Kidney (tissue), 14 donors: ENCODE data around the gene ZMYND10. TPM values are rescaled to one million over a fixed set of nuclear protein-coding genes. Genes with fewer than 3 reads are reported as not detected.
A peak's percentile ranks its signal among the peaks of the same experiment; 100 is the strongest.

Experiments used
- DNase-seq, 5 donors: peaks; one replicate each; pipeline ENCODE4 v3.0.0-alpha.2; 2013 to 2020
- FAIRE-seq: peaks from 2 replicates; lab custom pipeline; 2012; peaks lifted over from hg19 to GRCh38; lab: Jason Lieb, UNC
- H3K27ac ChIP-seq, 2 donors: one replicate each; pipeline ENCODE4 v1.7.0; 2013; ENCODE audit warnings: low read depth in 2 of 2, low read length in 2 of 2, inconsistent platforms in 1 of 2
- H3K27me3 ChIP-seq: one replicate; pipeline ENCODE4 v1.7.1; 2013; ENCODE audit warnings: low read length, inconsistent platforms; ENCODE audit not compliant: control insufficient read depth, insufficient read depth
- H3K36me3 ChIP-seq, 3 donors: one replicate each; pipeline versions ENCODE4 v1.7.0 to v1.7.1; 2013; ENCODE audit warnings: low read length in 3 of 3, control low read depth in 1 of 3, inconsistent platforms in 1 of 3; ENCODE audit not compliant: insufficient read depth in 3 of 3, control insufficient read depth in 2 of 3
- H3K4me1 ChIP-seq, 3 donors: one replicate each; pipeline versions ENCODE4 v1.7.0 to v1.7.1; 2013; ENCODE audit warnings: low read length in 3 of 3, inconsistent platforms in 1 of 3, low read depth in 1 of 3; ENCODE audit not compliant: control insufficient read depth in 2 of 3, insufficient read depth in 2 of 3
- H3K4me3 ChIP-seq, 3 donors: one replicate each; pipeline versions ENCODE4 v1.7.0 to v1.8.1; 2013; ENCODE audit warnings: low read length in 3 of 3, control low read depth in 1 of 3, inconsistent platforms in 1 of 3
- H3K9ac ChIP-seq, 3 donors: one replicate each; pipeline versions ENCODE4 v1.7.0 to v1.7.1; 2013; ENCODE audit warnings: low read length in 3 of 3, control low read depth in 1 of 3, inconsistent platforms in 1 of 3
- H3K9me3 ChIP-seq, 3 donors: one replicate each; pipeline versions ENCODE4 v1.7.0 to v1.7.1; 2013; ENCODE audit warnings: low read length in 3 of 3, control low read depth in 1 of 3, inconsistent platforms in 1 of 3; ENCODE audit not compliant: control insufficient read depth in 2 of 3, insufficient read depth in 1 of 3
- intact Hi-C: fragments of 100-400 bp; cut with DNase I; formaldehyde crosslinking; loops from one replicate; pipeline ENCODE4 v1.11.1; 2022
- polyA plus RNA-seq: library from polyadenylated mRNA; stranded (reverse); fragments of 350-450 nt; fragmentation: Illumina TruSeq; extraction: RNeasy Lipid Tissue Mini Kit (QIAGEN cat#74804); gene quantifications from one replicate; pipeline ENCODE4 v1.2.3, GENCODE V29; 2014; ENCODE audit warnings: low read depth, low replicate concordance; ENCODE audit not compliant: insufficient read depth
- total RNA-seq: library from RNA; stranded (reverse); fragmentation: NEBNext Ultra II Directional; extraction: Animal tissue kit (Norgen Biotek cat#: 25700); gene quantifications from one replicate; pipeline ENCODE4 v1.2.1, GENCODE V29; 2021
- TF ChIP-seq, protein P1 (sequence below): IDR thresholded peaks from 3 replicates; pipeline ENCODE4 v1.5.1; 2012; ENCODE audit warnings: mild to moderate bottlenecking, moderate library complexity, borderline replicate concordance; ENCODE audit not compliant: insufficient read depth; ENCODE audit errors: extremely low read depth
- donor health status: control.
- donor health status: control.
- donor health status: control.
- donor health status: control.
- donor health status: control.
- donor health status: DM: yes; HTN: yes; CAD: no.
- donor health status: Normal renal cell carcinoma (clear cell type).

The ZMYND10 gene
- total and polyA plus RNA-seq, 2 donors from 2014 or later = 10.0 to 14.2 TPM

GRCh38 chr3:50347187-50347813, 1.8 kb upstream of the ZMYND10 start:
- Histone ChIP-seq H3K9ac (no peak overlapping the region), H3K4me1 (peaks cover 0 to 33% (median 14%) of the 10 kb centered on the region in 3 donors), H3K9me3 (no peaks in the 10 kb centered on the region), H3K4me3 (peak overlapping the region in 1 of 3 donors; percentile 11), H3K36me3 (peaks cover 0 to 4% (median 4%) of the 10 kb centered on the region in 3 donors), H3K27me3 (no peaks in the 10 kb centered on the region), H3K27ac (no peak overlapping the region)
- intact Hi-C loops = loop anchor here (5.0 kb wide), 1 partner anchor 195 kb away; no protein-coding TSS in a partner anchor
- FAIRE-seq (peak; percentile 85), DNase-seq (peak; percentile 82 to 90 (median 85))
- TF ChIP-seq, protein P1, sequence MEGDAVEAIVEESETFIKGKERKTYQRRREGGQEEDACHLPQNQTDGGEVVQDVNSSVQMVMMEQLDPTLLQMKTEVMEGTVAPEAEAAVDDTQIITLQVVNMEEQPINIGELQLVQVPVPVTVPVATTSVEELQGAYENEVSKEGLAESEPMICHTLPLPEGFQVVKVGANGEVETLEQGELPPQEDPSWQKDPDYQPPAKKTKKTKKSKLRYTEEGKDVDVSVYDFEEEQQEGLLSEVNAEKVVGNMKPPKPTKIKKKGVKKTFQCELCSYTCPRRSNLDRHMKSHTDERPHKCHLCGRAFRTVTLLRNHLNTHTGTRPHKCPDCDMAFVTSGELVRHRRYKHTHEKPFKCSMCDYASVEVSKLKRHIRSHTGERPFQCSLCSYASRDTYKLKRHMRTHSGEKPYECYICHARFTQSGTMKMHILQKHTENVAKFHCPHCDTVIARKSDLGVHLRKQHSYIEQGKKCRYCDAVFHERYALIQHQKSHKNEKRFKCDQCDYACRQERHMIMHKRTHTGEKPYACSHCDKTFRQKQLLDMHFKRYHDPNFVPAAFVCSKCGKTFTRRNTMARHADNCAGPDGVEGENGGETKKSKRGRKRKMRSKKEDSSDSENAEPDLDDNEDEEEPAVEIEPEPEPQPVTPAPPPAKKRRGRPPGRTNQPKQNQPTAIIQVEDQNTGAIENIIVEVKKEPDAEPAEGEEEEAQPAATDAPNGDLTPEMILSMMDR = peak; percentile 69

DNA sequence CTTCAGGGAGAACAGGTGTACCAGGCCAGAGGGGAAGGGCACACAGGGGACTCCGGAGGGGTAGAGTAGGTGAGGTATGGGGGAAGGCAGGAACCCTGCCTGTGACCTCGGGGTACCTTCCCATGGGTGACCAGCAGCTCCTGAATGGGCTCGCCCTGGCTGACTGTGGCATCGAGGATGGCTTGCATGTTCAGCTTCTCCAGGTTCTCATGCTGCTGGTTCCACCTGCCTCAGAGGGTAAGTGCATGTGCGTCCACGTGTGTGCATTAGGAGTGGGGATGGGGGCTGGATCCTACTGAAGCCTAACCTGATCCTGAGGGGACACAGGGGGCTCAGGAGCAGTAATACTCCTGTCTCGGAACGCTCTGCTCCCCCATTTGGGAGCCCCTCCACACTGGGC, 524 bp downstream of the ZMYND10 start:
- no peak for FAIRE-seq
- Histone ChIP-seq H3K27me3 (no peaks in the 10 kb centered on the region), H3K27ac (no peak overlapping the region), H3K4me3 (peak overlapping the region in 1 of 3 donors; percentile 46), H3K9me3 (no peaks in the 10 kb centered on the region), H3K4me1 (peaks cover 0 to 21% (median 5%) of the 10 kb centered on the region in 3 donors), H3K9ac (no peak overlapping the region), H3K36me3 (peaks cover 0 to 4% (median 4%) of the 10 kb centered on the region in 3 donors)
- intact Hi-C loops = loop anchor here (5.0 kb wide), 1 partner anchor 197 kb away; no protein-coding TSS in a partner anchor
- no peak for DNase-seq
- TF ChIP-seq, protein P1 = no peak

DNA sequence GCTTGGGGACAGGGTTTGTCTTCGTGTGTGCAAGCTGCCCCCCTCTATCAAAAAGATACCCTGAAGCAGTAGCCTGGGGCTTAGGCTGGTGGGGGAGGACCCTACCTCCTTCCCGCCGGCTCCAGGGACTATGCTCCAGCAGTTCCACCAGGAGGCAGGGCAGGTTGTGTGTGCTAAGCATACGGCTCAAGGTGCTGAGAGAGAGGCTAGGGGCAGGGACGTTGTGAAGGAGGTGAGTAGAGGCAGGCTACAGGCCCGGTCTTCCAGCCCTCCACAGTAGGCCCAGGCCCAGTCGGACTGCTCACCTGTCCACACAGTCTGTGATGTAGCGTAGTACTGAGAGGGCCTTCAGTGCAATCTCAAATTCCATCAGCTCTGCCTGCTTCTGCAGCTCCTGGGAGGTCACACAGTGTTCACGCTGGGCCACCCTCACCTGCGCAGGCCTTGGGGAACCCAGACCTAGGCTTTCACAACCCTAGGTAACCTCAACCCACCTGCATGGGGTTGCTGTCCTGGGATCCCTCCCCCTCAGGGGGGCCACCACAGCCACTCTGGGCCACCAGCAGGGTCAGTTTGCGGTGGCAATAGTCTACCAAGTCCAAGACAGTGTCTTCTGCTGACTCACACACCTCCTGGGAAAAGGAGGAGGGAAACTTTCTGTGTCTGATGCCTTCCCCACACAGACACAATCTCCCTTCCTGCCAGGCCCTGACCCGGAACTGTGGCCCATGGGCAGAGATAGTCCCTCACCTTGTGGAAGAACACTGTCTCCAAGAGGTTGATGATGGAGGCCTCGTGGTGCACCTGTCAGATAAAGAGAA, 2.5 kb downstream of the ZMYND10 start:
- no peaks in the 10 kb centered on the region for H3K9me3 ChIP-seq
- peaks cover 0 to 4% (median 0%) of the 10 kb centered on the region in 3 donors for H3K36me3 ChIP-seq
- H3K4me1 ChIP-seq = peaks cover 2 to 12% (median 3%) of the 10 kb centered on the region in 3 donors
- DNase-seq = peak in 1 of 5 donors; percentile 56
- no peak overlapping the region for H3K4me3 ChIP-seq
- no peak overlapping the region for H3K27ac ChIP-seq
- intact Hi-C loops = no loop called here
- TF ChIP-seq, protein P1 = no peak
- no peaks in the 10 kb centered on the region for H3K27me3 ChIP-seq
- H3K9ac ChIP-seq = no peak overlapping the region
- FAIRE-seq = no peak
